Stimulated activated CD8-positive, alpha-beta memory T cell treated with anti-CD3 and anti-CD28 coated beads, Interleukin-4, amount 100 ng/mL, for 48 hours (primary cell): Measurements from ENCODE around the gene MDGA2.
"Not testable (repeated sequence)": the region's sequence is repeated elsewhere in the genome, so short reads cannot be mapped to it uniquely, and the experiment has no call there.

Source experiments
- DNase-seq: peaks from one replicate; pipeline ENCODE4 v3.0.0-alpha.2; 2020

The MDGA2 gene

GRCh38 chr14:47211263-47211662 lies 464.1 kb downstream of the MDGA2 start:
- no peak for DNase-seq

GRCh38 chr14:47210099-47210498 lies 465.3 kb downstream of the MDGA2 start:
- DNase-seq, result no peak

GRCh38 chr14:47208434-47208833 lies 467.0 kb downstream of the MDGA2 start:
- no peak for DNase-seq

- DNase-seq, result no peak
Measured at GRCh38 chr14:47207617-47208016, 467.8 kb downstream of the MDGA2 start.

GRCh38 chr14:47200740-47201139 lies 474.7 kb downstream of the MDGA2 start:
- no peak for DNase-seq

- DNase-seq, result no peak
Measured at GRCh38 chr14:47195582-47195981, 479.8 kb downstream of the MDGA2 start.

- no peak for DNase-seq
Measured at GRCh38 chr14:47194055-47194454, 481.4 kb downstream of the MDGA2 start.

- not testable (repeated sequence) for DNase-seq
Measured at GRCh38 chr14:47192203-47192602, 483.2 kb downstream of the MDGA2 start.

GRCh38 chr14:47191700-47192099 lies 483.7 kb downstream of the MDGA2 start:
- no peak for DNase-seq

- DNase-seq, result no peak
Measured at GRCh38 chr14:47189911-47190484, 485.4 kb downstream of the MDGA2 start.

GRCh38 chr14:47186486-47186885 lies 488.9 kb downstream of the MDGA2 start:
- DNase-seq, result no peak

- DNase-seq, result no peak
Measured at GRCh38 chr14:47179906-47180305, 495.5 kb downstream of the MDGA2 start.

- DNase-seq, result not testable (repeated sequence)
Measured at GRCh38 chr14:47171896-47172295, 503.5 kb downstream of the MDGA2 start.

GRCh38 chr14:47167402-47167801 lies 508.0 kb downstream of the MDGA2 start:
- DNase-seq, result no peak

- DNase-seq, result no peak
Measured at GRCh38 chr14:47155395-47155794, 520.0 kb downstream of the MDGA2 start.

- no peak for DNase-seq
Measured at GRCh38 chr14:47154276-47154797, 521.1 kb downstream of the MDGA2 start.

- DNase-seq, result no peak
Measured at GRCh38 chr14:47153746-47154145, 521.7 kb downstream of the MDGA2 start.

GRCh38 chr14:47150267-47150666 lies 525.1 kb downstream of the MDGA2 start:
- no peak for DNase-seq

GRCh38 chr14:47149326-47149725 lies 526.1 kb downstream of the MDGA2 start:
- no peak for DNase-seq

- DNase-seq, result no peak
Measured at GRCh38 chr14:47148686-47149085, 526.7 kb downstream of the MDGA2 start.

GRCh38 chr14:47120645-47121044 lies 554.8 kb downstream of the MDGA2 start:
- DNase-seq, result no peak

- no peak for DNase-seq
Measured at GRCh38 chr14:47103771-47104170, 571.6 kb downstream of the MDGA2 start.

GRCh38 chr14:47102472-47102871 lies 572.9 kb downstream of the MDGA2 start:
- DNase-seq, result no peak

GRCh38 chr14:47085678-47086077 lies 589.7 kb downstream of the MDGA2 start:
- no peak for DNase-seq

GRCh38 chr14:47065326-47065725 lies 610.1 kb downstream of the MDGA2 start:
- DNase-seq, result no peak
